Measurements from ENCODE around the gene SRC. TPM values are rescaled to one million over a fixed set of nuclear protein-coding genes. Genes with fewer than 3 reads are reported as not detected.

The SRC gene
- total RNA-seq, 1 donor from 2014 or later, result 37.8 TPM

DNA sequence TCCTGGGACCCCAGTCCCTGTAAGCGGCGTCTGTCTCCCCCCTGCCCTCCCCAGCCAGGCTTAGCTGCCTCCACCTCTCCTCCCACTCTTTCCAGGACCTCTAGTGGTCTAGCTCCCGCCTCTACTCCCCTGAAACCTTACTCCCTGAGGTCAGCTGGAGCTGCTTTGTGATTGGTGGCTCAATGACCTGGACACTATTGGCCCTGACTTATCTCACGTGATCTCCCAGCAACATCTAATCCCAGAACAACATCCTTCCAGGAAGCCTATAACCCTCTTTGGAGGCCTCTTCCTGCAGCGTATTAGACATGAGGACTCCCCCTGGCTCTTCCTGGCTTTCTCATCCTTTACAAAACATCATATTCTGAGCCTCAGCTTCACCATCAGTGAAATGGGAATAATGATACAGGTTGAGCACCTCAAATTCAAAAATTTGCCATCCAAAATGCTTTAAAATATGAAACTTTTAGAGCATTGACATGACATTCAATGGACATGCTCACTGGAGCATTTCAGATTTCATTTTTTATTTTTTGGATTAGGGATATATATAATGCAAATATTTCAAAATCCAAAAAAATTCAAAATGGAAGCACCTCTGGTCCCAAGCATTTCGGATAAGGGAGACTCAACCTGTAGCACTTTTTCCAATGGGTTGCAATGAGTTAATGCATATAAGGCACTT is 16.3 kb upstream of the SRC start:
- no peak overlapping the region for H3K4me3 ChIP-seq (ENCODE audit: low read depth, low read length)
- TF ChIP-seq CTCF (conservative IDR thresholded peaks at IDR 0.05; ENCODE audit: low read depth, low read length), result no peak
- no peak for DNase-seq (ENCODE audit: low read depth)

- no peak overlapping the region for H3K4me3 ChIP-seq (ENCODE audit: low read depth, low read length)
- no peak for TF ChIP-seq CTCF (conservative IDR thresholded peaks at IDR 0.05; ENCODE audit: low read depth, low read length)
- DNase-seq (ENCODE audit: low read depth), result no peak
Observed at GRCh38 chr20:37330316-37330715, 15.6 kb upstream of the SRC start.

DNA sequence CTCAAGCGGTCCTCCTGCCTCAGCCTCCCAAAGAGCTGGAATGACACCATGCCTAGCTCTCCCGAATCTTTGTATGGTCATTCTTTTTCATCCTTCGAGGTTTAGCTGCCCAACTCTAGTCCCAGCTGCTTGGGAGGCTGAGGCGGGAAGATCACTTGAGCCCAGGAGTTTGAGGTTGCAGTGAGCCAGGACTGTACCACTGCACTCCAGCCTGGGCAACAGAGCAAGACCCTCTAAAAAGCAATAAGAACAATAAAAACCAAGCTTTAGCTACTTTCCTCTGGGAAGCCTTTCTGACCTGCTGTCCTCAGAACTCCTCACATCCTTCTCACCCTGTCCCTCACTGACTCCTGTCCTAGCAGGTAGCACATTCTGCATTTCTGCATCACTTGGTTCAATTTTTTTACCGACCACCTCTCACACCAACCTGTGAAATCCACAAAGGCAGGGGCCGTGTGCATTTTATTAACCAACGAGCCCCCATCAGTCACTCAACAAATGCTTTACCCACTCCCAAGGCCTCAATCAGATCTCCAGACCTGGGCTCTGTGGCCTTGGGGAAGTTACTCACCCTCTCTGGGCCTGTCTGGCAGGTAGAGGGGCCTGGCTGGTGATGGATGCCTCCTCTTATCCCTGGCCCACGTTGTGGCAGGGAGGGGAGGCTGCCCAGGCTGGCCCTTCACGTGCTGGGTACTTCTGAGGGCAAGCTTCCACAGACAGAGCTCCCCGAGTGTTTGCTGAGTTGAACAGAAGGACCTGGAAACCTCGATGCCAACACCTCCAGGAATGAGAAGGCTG is 14.7 kb upstream of the SRC start:
- no peak for TF ChIP-seq CTCF (conservative IDR thresholded peaks at IDR 0.05; ENCODE audit: low read depth, low read length)

GRCh38 chr20:37333130-37333847 is 12.7 kb upstream of the SRC start:
- TF ChIP-seq CTCF (conservative IDR thresholded peaks at IDR 0.05; ENCODE audit: low read depth, low read length), result no peak
- DNase-seq (ENCODE audit: low read depth), result no peak
- H3K4me3 ChIP-seq (ENCODE audit: low read depth, low read length), result no peak overlapping the region

More for the DNA sequence above, 14.7 kb upstream of the SRC start:
- DNase-seq (ENCODE audit: low read depth), result no peak
- no peak overlapping the region for H3K4me3 ChIP-seq (ENCODE audit: low read depth, low read length)

DNA sequence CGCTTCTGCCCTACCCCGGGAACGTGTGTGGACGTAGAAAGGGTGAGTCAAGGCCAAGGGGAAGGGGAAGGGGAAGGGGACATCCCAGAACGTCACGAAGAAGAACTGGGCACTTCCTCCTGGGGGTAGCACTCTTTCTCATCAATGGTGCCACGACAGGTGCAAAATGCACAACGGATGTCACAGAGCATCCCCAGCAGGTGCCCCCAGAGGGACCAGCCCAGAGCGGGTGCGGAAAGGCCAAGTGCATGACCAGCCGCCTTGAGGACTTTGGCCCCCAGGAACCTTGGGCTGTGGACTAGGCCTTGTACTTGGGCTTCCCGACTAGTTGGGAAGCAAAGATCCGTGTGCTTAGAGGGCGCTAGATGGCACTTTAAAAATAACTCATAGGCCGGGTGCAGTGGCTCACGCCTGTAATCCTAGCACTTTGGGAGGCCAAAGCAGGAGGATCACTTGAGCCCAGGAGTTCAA is 12.1 kb upstream of the SRC start:
- no peak overlapping the region for H3K4me3 ChIP-seq (ENCODE audit: low read depth, low read length)
- TF ChIP-seq CTCF (conservative IDR thresholded peaks at IDR 0.05; ENCODE audit: low read depth, low read length), result no peak
- no peak for DNase-seq (ENCODE audit: low read depth)

DNA sequence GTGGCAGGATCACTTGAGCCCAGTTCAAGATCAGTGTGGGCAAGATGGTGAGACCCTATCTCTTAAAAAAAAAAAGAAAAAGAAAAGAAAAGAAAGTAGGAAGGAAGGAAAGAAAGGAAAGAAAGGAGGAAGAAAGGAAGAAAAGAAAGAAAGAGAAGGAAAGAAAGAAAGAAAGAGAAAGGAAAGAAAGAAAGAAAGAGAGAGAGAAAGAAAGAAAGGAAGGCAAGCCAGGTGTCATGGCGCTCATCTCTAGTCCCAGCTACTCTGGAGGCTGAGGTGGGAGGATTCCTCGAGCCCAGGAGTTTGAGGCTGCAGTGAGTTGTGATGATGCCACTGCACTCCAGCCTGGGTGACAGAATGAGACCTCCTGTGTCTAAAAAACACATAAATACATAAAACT is 11.5 kb upstream of the SRC start:
- no peak for TF ChIP-seq CTCF (conservative IDR thresholded peaks at IDR 0.05; ENCODE audit: low read depth, low read length)
- no peak overlapping the region for H3K4me3 ChIP-seq (ENCODE audit: low read depth, low read length)
- no peak for DNase-seq (ENCODE audit: low read depth)

Measured in epithelial cell of proximal tubule (primary cell).